H54 (cell line): ENCODE data around the gene DDX51.
"Not testable (repeated sequence)": the region's sequence is repeated elsewhere in the genome, so short reads cannot be mapped to it uniquely, and the experiment has no call there.

Experiments
- DNase-seq: peaks from one replicate; pipeline ENCODE4 v3.0.0; 2011; ENCODE audit warnings: low spot score, mixed read lengths; ENCODE audit not compliant: insufficient read length
- FAIRE-seq: peaks from 3 replicates; lab custom pipeline; 2011; peaks lifted over from hg19 to GRCh38; lab: Jason Lieb, UNC
- POLR2A ChIP-seq: IDR thresholded peaks from 2 replicates; pipeline ENCODE4 v1.6.1; 2011; ENCODE audit warnings: low read depth, mild to moderate bottlenecking, low read length

The DDX51 gene

GRCh38 chr12:132121283-132121682 lies 22.8 kb downstream of the DDX51 start:
- DNase-seq (no peak), FAIRE-seq (no peak)
- no peak for TF ChIP-seq POLR2A

- TF ChIP-seq POLR2A, result no peak
- no peak for FAIRE-seq
- DNase-seq, result no peak
Observed at GRCh38 chr12:132118876-132119275, 25.2 kb downstream of the DDX51 start.

GRCh38 chr12:132117558-132117875 lies 26.6 kb downstream of the DDX51 start:
- TF ChIP-seq POLR2A, result no peak
- FAIRE-seq (no peak), DNase-seq (no peak)

- FAIRE-seq (no peak), DNase-seq (no peak)
- TF ChIP-seq POLR2A, result no peak
Observed at GRCh38 chr12:132116709-132117557, 27.2 kb downstream of the DDX51 start.

- no peak for FAIRE-seq
- no peak for DNase-seq
- no peak for TF ChIP-seq POLR2A
Observed at GRCh38 chr12:132115500-132115899, 28.6 kb downstream of the DDX51 start.

- FAIRE-seq, result no peak
- TF ChIP-seq POLR2A, result no peak
Observed at GRCh38 chr12:132114667-132115066, 29.5 kb downstream of the DDX51 start.

GRCh38 chr12:132111654-132112304 lies 32.3 kb downstream of the DDX51 start:
- FAIRE-seq, result no peak
- TF ChIP-seq POLR2A, result no peak

More at GRCh38 chr12:132114667-132115066, 29.5 kb downstream of the DDX51 start:
- DNase-seq, result no peak

GRCh38 chr12:132110677-132111076 lies 33.4 kb downstream of the DDX51 start:
- DNase-seq, result no peak
- FAIRE-seq, result no peak
- no peak for TF ChIP-seq POLR2A

More at GRCh38 chr12:132111654-132112304, 32.3 kb downstream of the DDX51 start:
- DNase-seq, result no peak

- no peak for TF ChIP-seq POLR2A
- FAIRE-seq, result no peak
- DNase-seq, result no peak
Observed at GRCh38 chr12:132109741-132110140, 34.4 kb downstream of the DDX51 start.

- FAIRE-seq, result no peak
- no peak for DNase-seq
- TF ChIP-seq POLR2A, result no peak
Observed at GRCh38 chr12:132108211-132108832, 35.8 kb downstream of the DDX51 start.

GRCh38 chr12:132106921-132107320 lies 37.2 kb downstream of the DDX51 start:
- no peak for FAIRE-seq
- no peak for TF ChIP-seq POLR2A

GRCh38 chr12:132105467-132105866 lies 38.7 kb downstream of the DDX51 start:
- FAIRE-seq, result no peak
- no peak for DNase-seq
- TF ChIP-seq POLR2A, result no peak

More at GRCh38 chr12:132106921-132107320, 37.2 kb downstream of the DDX51 start:
- DNase-seq, result no peak

- FAIRE-seq (no peak), DNase-seq (no peak)
- no peak for TF ChIP-seq POLR2A
Observed at GRCh38 chr12:132103542-132104308, 40.4 kb downstream of the DDX51 start.

GRCh38 chr12:132103072-132103471 lies 41.0 kb downstream of the DDX51 start:
- FAIRE-seq, DNase-seq: not testable (repeated sequence)
